Right lobe of liver (tissue), 4 donors: ENCODE measurements around the gene REST.

Experiments used
- POLR2A ChIP-seq: fragments of 450-650 bp; IDR thresholded peaks from one replicate; pipeline ENCODE4 v1.6.1; 2017; ENCODE audit warnings: antibody characterized with exemption, mild to moderate bottlenecking
- TF ChIP-seq, protein P1 (sequence below), 4 donors: fragments of 200-600 bp in 3 of 4; fragments of 450-650 bp in 1 of 4; IDR thresholded peaks; one replicate each; pipeline versions ENCODE4 v1.5.1 to v1.8.0; 2016 to 2022; ENCODE audit warnings: antibody characterized with exemption in 4 of 4, mild to moderate bottlenecking in 2 of 4
- donor health status: DM: no; HTN: no; CAD: no.
- donor health status: DM: no; HTN: no; CAD: no.
- donor health status: DM: no; HTN: yes; CAD: no.

- TF ChIP-seq, protein P1, sequence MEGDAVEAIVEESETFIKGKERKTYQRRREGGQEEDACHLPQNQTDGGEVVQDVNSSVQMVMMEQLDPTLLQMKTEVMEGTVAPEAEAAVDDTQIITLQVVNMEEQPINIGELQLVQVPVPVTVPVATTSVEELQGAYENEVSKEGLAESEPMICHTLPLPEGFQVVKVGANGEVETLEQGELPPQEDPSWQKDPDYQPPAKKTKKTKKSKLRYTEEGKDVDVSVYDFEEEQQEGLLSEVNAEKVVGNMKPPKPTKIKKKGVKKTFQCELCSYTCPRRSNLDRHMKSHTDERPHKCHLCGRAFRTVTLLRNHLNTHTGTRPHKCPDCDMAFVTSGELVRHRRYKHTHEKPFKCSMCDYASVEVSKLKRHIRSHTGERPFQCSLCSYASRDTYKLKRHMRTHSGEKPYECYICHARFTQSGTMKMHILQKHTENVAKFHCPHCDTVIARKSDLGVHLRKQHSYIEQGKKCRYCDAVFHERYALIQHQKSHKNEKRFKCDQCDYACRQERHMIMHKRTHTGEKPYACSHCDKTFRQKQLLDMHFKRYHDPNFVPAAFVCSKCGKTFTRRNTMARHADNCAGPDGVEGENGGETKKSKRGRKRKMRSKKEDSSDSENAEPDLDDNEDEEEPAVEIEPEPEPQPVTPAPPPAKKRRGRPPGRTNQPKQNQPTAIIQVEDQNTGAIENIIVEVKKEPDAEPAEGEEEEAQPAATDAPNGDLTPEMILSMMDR (IDR thresholded peaks at IDR 0.05) = no peak
- no peak for TF ChIP-seq POLR2A
These were observed 1.9 kb upstream of the REST start for GRCh38 chr4:56905796-56906195.
